Urinary bladder (tissue), 4 donors: ENCODE results near the gene TAX1BP1. TPM values are rescaled to one million over a fixed set of nuclear protein-coding genes. Genes with fewer than 3 reads are reported as not detected.
A peak's percentile ranks its signal among the peaks of the same experiment; 100 is the strongest.

Experiments used
- DNase-seq: peaks from one replicate; pipeline ENCODE4 v3.0.0-alpha.2; 2015; ENCODE audit errors: extremely low spot score
- H3K27ac ChIP-seq: one replicate; pipeline ENCODE4 v1.5.1; 2013; ENCODE audit warnings: low read depth, mild to moderate bottlenecking, moderate library complexity
- H3K36me3 ChIP-seq: one replicate; pipeline ENCODE4 v1.6.1; 2013; ENCODE audit warnings: mild to moderate bottlenecking, moderate library complexity; ENCODE audit not compliant: insufficient read depth
- H3K4me1 ChIP-seq: one replicate; pipeline ENCODE4 v1.6.1; 2013; ENCODE audit warnings: mild to moderate bottlenecking, moderate library complexity; ENCODE audit not compliant: insufficient read depth
- H3K4me3 ChIP-seq: one replicate; pipeline ENCODE4 v1.5.1; 2013; ENCODE audit warnings: low read depth, low read length
- WGBS: extraction: QIAGEN DNeasy Blood & Tissue Kit; methylation state at CpG from one replicate; pipeline ENCODE4 v1.1.7; 2013; 5-methylcytosine and 5-hydroxymethylcytosine counted together
- polyA plus RNA-seq: library from polyadenylated mRNA; stranded (reverse); fragments of 200-250 nt; gene quantifications from one replicate; pipeline ENCODE4 v1.2.3, GENCODE V29; 2013
- total RNA-seq: library from RNA; depleted of rRNA; stranded (reverse); fragments of >200 nt; gene quantifications from one replicate; pipeline ENCODE4 v1.2.3, GENCODE V29; 2014
- donor health status: healthy with polysubstance abuse.
- donor health status: healthy.

Gene TAX1BP1
- total and polyA plus RNA-seq, 2 donors = 99.7 to 115 TPM

DNA sequence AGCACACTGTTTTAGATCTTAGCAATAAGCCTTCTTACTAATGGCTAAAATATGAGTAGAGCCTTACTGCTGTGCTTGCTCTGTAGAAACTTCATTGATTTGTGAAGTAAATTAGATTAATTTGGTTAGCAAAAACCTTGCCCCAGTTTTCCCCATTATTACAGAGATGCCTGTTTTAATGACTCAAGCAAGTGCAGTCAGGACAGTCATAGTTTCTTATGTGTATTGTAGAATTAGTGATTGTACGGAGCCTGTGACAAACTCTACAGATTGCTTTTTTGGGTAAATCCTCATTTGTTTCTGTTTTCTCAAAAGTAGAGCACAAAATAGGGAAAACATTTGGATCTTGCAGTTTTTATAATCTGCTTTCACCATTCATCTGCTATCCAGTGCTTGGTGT lies 7.0 kb downstream of the TAX1BP1 start:
- Histone ChIP-seq H3K36me3 (no peaks in the 10 kb centered on the region), H3K4me3 (no peak overlapping the region), H3K4me1 (no peaks in the 10 kb centered on the region), H3K27ac (no peak overlapping the region)
- 90% methylated on average over 1 of the region's 1 CpG for WGBS
- no peak for DNase-seq

DNA sequence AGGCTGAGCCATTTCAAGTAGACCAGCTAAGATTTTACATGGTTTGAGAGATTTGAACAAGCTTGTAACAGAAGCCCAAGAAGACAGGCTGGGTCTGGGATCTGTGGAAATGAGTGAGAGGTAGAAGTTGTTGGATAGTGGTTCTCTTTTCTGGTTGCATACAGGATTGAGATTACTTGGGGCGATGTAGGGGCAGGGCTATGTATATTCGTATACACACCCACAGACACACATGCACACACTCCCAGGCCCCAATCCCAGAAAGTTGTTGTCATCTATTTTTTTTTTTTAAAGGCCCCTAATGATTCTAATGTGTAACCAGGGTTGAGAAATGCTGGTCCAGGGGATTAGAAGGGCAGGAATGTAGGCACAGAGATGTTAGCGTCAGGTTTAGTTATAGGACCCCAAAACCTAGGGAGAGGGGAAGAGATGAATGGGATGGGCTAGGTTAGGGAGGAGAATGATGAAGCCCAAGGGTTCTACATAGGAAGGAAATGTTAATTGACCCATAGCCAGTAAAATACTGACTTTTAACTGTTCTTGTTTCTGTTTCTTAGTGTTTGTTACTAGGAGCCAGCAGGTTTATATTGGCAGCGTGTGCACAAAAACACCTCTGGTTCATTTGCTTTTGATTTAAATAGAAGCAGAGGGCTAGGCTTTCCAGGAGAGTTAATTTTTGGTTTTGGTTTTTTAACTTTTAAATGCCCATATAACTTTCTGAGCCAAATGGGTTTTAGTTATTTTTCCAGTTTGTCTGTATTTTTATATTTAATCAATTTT lies 7.8 kb downstream of the TAX1BP1 start:
- H3K27ac ChIP-seq = no peak overlapping the region
- no peak overlapping the region for H3K4me3 ChIP-seq
- no peak for DNase-seq
- no peaks in the 10 kb centered on the region for H3K4me1 ChIP-seq
- no peaks in the 10 kb centered on the region for H3K36me3 ChIP-seq
- 80% methylated on average over 4 of the region's 4 CpGs for WGBS

DNA sequence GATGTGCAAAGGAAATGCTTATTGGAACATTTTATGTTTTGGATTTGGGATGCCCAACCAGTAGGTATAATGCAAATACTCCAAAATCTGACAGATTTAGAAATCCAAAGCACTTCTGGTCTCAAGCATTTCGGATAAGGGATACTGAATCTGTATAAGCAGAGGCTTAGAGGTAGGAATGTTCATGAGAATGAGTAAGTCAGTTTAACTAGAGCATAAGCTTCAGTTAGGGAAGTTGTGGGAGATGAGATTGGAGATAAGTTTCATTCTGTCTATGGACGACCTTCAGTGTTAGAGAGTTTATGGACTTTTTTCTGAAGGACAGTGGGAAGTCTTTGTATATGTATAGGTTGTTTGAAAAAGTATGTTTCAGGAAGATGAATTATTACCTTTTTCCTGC lies 10.4 kb downstream of the TAX1BP1 start:
- H3K27ac ChIP-seq = no peak overlapping the region
- no peak for DNase-seq
- WGBS = 77% methylated on average over 2 of the region's 2 CpGs
- no peak overlapping the region for H3K4me3 ChIP-seq
- H3K36me3 ChIP-seq = no peaks in the 10 kb centered on the region
- no peaks in the 10 kb centered on the region for H3K4me1 ChIP-seq

- Histone ChIP-seq H3K4me3 (no peak overlapping the region), H3K27ac (no peak overlapping the region), H3K4me1 (no peaks in the 10 kb centered on the region), H3K36me3 (no peaks in the 10 kb centered on the region)
- no peak for DNase-seq
- WGBS = 91% methylated on average over 6 of the region's 6 CpGs
Measured at GRCh38 chr7:27751888-27752660, 12.1 kb downstream of the TAX1BP1 start.

DNA sequence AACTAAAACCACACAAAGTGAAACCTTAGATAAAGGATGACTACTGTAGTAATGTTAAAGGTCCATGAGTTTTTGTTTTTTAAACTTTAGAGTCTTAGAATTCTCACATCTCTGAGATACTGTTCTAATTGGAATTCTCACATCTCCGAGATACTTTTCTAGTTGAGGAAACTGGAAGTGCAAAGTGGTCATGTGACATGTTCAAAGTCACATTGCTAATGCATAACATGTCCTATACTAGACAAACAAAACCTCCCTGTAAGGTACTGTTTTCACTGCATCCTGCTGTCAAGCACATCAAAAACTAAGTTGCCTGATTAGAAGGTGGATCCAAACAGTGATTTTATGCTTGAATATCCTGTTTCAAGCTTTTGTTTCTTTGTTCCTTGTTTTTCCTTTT lies 13.9 kb downstream of the TAX1BP1 start:
- H3K27ac ChIP-seq = no peak overlapping the region
- no peaks in the 10 kb centered on the region for H3K4me1 ChIP-seq
- no peak for DNase-seq
- H3K4me3 ChIP-seq = no peak overlapping the region
- H3K36me3 ChIP-seq = no peaks in the 10 kb centered on the region
- 78% methylated on average over 1 of the region's 1 CpG for WGBS

DNA sequence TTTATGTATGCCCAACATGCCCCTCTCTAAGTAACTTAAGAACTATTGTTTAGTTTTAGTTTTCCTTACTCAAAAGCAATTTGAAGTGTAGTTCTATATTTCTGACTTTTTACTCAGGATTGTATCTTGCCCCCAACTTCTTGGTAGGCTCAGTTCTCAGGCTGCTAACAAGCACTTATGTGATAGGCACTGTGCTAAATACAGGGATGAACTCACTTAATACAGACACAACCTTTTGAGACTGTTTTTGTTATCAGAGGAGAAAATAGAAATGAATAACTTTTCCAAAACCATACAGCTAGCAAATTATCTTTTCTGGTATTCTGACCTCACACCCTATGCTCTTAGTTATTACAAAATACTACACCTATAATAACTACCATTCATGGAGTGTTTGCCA lies 16.3 kb downstream of the TAX1BP1 start:
- DNase-seq = no peak
- no peak overlapping the region for H3K4me3 ChIP-seq
- no peak overlapping the region for H3K27ac ChIP-seq
- no peaks in the 10 kb centered on the region for H3K36me3 ChIP-seq
- no peaks in the 10 kb centered on the region for H3K4me1 ChIP-seq

DNA sequence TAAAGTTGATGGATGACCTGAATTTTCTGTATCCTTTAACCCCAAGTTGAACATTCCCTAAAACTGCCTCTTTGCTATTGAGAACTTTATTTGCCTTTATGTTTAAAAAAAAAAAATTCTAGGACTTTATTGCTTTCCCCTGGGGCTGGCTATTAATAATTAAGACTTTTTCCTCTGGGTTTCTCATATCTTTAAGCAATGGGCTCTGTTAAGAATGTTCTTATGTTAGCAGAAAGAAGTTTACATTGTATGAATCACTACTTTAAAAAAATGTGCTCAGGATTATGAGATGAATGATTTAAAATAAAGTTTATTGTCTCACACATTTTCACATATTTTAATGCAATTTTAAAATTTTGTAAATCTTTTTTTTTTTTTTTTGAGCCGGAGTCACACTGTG lies 19.5 kb downstream of the TAX1BP1 start:
- Histone ChIP-seq H3K4me1 (peaks cover 2% of the 10 kb centered on the region), H3K4me3 (no peak overlapping the region), H3K27ac (no peak overlapping the region), H3K36me3 (no peaks in the 10 kb centered on the region)
- no peak for DNase-seq
- 100% methylated on average over 1 of the region's 1 CpG for WGBS

GRCh38 chr7:27762062-27762461 lies 22.1 kb downstream of the TAX1BP1 start:
- Histone ChIP-seq H3K4me3 (no peak overlapping the region), H3K27ac (no peak overlapping the region), H3K4me1 (peaks cover 2% of the 10 kb centered on the region), H3K36me3 (no peaks in the 10 kb centered on the region)
- DNase-seq = no peak
- 89% methylated on average over 1 of the region's 1 CpG for WGBS

GRCh38 chr7:27763983-27764508 lies 24.1 kb downstream of the TAX1BP1 start:
- no peak for DNase-seq
- Histone ChIP-seq H3K36me3 (peaks cover 2% of the 10 kb centered on the region), H3K4me3 (no peak overlapping the region), H3K4me1 (peaks cover 2% of the 10 kb centered on the region), H3K27ac (no peak overlapping the region)
- WGBS = 62% methylated on average over 2 of the region's 2 CpGs

DNA sequence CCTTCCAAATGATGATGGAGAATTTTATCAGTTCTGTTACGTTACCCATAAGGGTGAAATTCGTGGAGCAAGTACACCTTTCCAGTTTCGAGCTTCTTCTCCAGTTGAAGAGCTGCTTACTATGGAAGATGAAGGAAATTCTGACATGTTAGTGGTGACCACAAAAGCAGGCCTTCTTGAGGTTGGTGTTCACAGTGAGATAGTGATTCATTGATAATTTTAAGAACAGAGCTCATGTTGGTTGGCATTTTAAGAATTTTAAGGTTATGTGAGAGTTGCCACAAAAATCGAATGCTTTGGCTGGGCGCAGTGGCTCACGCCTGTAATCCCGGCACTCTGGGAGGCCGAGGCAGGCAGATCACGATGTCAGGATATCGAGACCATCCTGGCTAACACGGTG lies 25.9 kb downstream of the TAX1BP1 start:
- H3K4me1 ChIP-seq = peaks cover 2% of the 10 kb centered on the region
- no peak overlapping the region for H3K4me3 ChIP-seq
- H3K27ac ChIP-seq = no peak overlapping the region
- H3K36me3 ChIP-seq = peaks cover 2% of the 10 kb centered on the region
- DNase-seq = no peak
- 96% methylated on average over 11 of the region's 11 CpGs for WGBS

- no peak for DNase-seq
- Histone ChIP-seq H3K36me3 (peaks cover 2% of the 10 kb centered on the region), H3K4me1 (peaks cover 2% of the 10 kb centered on the region), H3K27ac (no peak overlapping the region), H3K4me3 (no peak overlapping the region)
Measured at GRCh38 chr7:27767374-27767773, 27.4 kb downstream of the TAX1BP1 start.

GRCh38 chr7:27771111-27771510 lies 31.1 kb downstream of the TAX1BP1 start:
- 99% methylated on average over 2 of the region's 2 CpGs for WGBS
- Histone ChIP-seq H3K4me3 (no peak overlapping the region), H3K4me1 (no peaks in the 10 kb centered on the region), H3K36me3 (peaks cover 2% of the 10 kb centered on the region), H3K27ac (no peak overlapping the region)
- DNase-seq = no peak

DNA sequence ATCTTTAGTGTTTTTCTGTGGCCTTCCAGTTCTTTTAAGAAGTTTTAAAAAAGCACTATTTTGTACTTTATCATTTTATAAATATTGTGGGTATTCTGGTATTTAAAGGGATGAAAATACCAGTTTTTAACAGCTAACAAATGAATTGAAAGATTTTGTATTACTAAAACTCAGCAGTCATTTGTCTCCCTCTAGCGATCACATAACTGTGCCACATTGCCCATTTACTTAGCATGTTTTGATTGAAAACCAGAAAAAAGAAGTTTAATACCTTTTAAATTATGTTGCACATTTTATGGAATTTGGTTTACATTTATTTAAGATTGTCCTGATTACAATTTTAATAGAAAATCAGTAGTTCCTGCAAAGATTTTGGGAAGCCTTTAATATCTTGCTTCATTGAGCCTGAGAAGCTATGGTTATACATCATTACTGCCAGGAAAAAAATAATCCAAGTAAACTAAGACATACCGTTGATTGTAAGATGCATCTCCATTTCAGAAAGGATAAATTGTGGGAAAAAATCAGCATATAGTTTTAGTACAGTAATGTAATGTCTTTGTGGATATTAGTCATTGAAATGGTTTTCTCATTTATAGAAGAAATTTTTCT lies 34.9 kb downstream of the TAX1BP1 start:
- Histone ChIP-seq H3K36me3 (no peaks in the 10 kb centered on the region), H3K4me1 (no peaks in the 10 kb centered on the region), H3K27ac (no peak overlapping the region), H3K4me3 (no peak overlapping the region)
- DNase-seq = peak; percentile 25
- WGBS = 26% methylated on average over 2 of the region's 2 CpGs

DNA sequence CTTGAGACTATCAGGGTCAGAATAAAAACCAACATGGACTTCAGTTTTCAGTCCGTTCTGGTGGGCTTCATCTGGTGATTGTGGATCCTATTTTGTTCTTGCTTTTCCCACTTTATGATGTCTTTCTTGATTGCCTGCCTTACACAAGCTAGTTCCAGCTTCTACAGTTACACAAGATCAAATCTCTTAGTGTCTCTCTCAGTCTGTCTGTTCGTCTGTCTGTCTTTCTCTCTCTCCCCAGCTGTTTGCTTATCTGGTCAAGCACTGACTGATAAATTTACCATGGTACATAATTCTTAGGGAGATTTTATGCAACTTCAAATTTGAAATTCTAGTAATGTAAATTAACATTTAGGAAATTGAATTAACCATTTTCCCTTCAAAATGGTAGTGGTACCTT lies 35.8 kb downstream of the TAX1BP1 start:
- H3K4me3 ChIP-seq = no peak overlapping the region
- no peak overlapping the region for H3K27ac ChIP-seq
- DNase-seq = no peak
- H3K4me1 ChIP-seq = no peaks in the 10 kb centered on the region
- H3K36me3 ChIP-seq = no peaks in the 10 kb centered on the region
- WGBS = 95% methylated on average over 2 of the region's 2 CpGs
